Measurements from ENCODE around the gene AKAP8L. TPM values are rescaled to one million over a fixed set of nuclear protein-coding genes. Genes with fewer than 3 reads are reported as not detected.

The AKAP8L gene
- total RNA-seq, 3 donors from 2014 or later, result 74.4 to 111 (median 96.0) TPM

GRCh38 chr19:15432629-15433518, 14.1 kb upstream of the AKAP8L start:
- DNase-seq (peak; percentile 95 to 97 (median 95)), ATAC-seq (peak; percentile 98)
- H3K9me3 ChIP-seq, result no peaks in the 10 kb centered on the region
- intact Hi-C loops (cut with DNase I, micrococcal nuclease), result no loop called here
- peaks cover 25% of the 10 kb centered on the region for H3K4me1 ChIP-seq (ENCODE audit: low read depth)
- TF ChIP-seq, protein P1, sequence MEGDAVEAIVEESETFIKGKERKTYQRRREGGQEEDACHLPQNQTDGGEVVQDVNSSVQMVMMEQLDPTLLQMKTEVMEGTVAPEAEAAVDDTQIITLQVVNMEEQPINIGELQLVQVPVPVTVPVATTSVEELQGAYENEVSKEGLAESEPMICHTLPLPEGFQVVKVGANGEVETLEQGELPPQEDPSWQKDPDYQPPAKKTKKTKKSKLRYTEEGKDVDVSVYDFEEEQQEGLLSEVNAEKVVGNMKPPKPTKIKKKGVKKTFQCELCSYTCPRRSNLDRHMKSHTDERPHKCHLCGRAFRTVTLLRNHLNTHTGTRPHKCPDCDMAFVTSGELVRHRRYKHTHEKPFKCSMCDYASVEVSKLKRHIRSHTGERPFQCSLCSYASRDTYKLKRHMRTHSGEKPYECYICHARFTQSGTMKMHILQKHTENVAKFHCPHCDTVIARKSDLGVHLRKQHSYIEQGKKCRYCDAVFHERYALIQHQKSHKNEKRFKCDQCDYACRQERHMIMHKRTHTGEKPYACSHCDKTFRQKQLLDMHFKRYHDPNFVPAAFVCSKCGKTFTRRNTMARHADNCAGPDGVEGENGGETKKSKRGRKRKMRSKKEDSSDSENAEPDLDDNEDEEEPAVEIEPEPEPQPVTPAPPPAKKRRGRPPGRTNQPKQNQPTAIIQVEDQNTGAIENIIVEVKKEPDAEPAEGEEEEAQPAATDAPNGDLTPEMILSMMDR (IDR thresholded peaks at IDR 0.05), result no peak
- H3K4me3 ChIP-seq, result peak overlapping the region; percentile 71
- no peaks in the 10 kb centered on the region for H3K36me3 ChIP-seq (ENCODE audit: low read depth)

DNA sequence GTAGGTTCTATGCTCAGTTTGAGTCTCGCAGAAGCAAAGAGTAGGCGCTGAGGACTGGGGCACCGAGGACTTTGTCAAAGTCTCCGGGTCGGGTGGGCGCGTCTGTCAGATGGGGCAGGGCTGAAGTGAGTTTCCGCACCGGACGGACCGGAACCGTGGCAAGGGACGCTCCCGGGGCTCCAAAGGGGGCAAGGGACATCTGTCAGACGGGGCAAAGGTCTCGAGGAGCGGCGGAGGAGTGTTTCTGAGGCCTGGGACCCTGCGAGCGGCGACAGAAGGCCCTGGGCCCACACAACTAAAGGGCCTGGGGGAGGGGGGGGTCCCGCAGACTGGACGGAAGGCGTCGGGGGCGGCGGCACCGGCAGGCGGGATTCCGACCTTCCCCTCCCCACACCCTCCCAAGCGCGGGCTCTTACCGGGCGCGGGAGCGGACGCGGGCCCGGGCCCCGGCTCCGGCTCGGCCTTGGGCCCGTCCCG, 13.3 kb upstream of the AKAP8L start:
- Histone ChIP-seq H3K4me3 (peak overlapping the region; percentile 71), H3K4me1 (ENCODE audit: low read depth) (peaks cover 25% of the 10 kb centered on the region), H3K36me3 (ENCODE audit: low read depth) (no peaks in the 10 kb centered on the region), H3K9me3 (no peaks in the 10 kb centered on the region)
- ATAC-seq, result no peak
- intact Hi-C loops (cut with DNase I, micrococcal nuclease), result no loop called here
- TF ChIP-seq, protein P1 (IDR thresholded peaks at IDR 0.05), result no peak
- no peak for DNase-seq

DNA sequence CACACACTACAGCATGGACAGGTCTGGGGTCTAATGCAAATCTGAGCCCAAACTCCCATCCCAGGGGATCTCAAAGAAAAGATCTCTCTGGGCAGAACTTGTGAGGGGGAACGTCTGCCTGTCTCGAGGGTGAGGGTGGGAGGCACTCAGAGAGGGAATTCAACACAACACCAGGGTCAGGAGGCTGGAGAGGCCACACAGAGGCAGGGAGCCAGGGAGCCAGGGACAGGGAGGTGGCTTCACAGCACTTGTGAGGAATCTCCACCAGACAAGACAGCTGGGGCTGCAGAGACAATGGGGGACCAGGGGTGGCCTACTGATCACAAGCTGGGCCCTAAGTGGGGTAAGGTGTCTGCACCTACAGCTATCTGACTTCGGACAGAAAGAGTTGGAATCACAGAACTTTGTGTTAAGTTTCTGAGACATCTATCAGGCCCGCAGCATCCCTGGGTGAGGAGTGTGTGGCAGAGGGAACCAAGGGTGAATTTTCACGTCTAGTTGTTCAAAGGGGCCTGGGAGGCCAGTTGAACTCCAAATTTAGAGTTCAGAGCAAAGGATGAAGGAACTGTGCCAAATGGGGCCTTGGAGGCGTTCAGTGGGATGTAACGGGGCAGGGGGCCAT, 12.7 kb upstream of the AKAP8L start:
- Histone ChIP-seq H3K9me3 (no peaks in the 10 kb centered on the region), H3K4me3 (peak overlapping the region; percentile 71), H3K36me3 (ENCODE audit: low read depth) (no peaks in the 10 kb centered on the region), H3K4me1 (ENCODE audit: low read depth) (peaks cover 25% of the 10 kb centered on the region)
- TF ChIP-seq, protein P1 (IDR thresholded peaks at IDR 0.05), result no peak
- ATAC-seq, result no peak
- intact Hi-C loops (cut with DNase I, micrococcal nuclease), result no loop called here
- DNase-seq, result no peak

DNA sequence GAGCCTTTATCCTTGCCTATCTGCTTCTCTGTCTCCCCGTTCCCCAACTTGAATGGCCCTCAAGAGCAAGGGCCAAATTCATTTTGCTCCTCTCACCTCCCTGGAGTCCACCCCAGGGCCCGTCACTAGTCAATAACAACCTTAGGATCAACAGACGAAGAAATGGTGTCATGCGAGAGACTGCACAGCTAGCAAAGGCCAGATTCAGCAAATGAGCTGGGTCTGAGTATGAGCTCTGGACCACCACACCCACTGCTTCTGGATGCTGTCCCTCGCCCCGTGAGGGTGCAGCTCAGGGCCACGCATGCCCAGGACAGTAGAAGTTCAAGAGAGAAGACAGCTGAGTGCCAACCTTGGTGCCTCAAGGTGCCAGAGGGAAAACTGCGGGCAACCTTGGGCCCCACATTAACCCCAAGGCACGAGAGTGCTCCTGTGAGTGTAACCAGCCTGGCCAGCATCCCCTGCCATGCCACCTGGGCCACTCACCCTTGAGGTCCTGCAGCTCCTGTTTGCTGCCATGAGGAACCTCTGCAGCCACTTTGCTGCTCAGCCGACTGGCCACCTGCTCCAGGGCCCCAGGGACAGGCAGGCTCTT, 11.8 kb upstream of the AKAP8L start:
- ATAC-seq, result no peak
- TF ChIP-seq, protein P1 (IDR thresholded peaks at IDR 0.05), result no peak
- no peak for DNase-seq
- Histone ChIP-seq H3K4me1 (ENCODE audit: low read depth) (peaks cover 25% of the 10 kb centered on the region), H3K4me3 (no peak overlapping the region), H3K36me3 (ENCODE audit: low read depth) (no peaks in the 10 kb centered on the region), H3K9me3 (no peaks in the 10 kb centered on the region)
- intact Hi-C loops (cut with DNase I, micrococcal nuclease), result no loop called here

- ATAC-seq (no peak), DNase-seq (no peak)
- TF ChIP-seq, protein P1 (IDR thresholded peaks at IDR 0.05), result no peak
- intact Hi-C loops (cut with DNase I, micrococcal nuclease), result no loop called here
- no peaks in the 10 kb centered on the region for H3K36me3 ChIP-seq (ENCODE audit: low read depth)
- H3K9me3 ChIP-seq, result no peaks in the 10 kb centered on the region
- peaks cover 25% of the 10 kb centered on the region for H3K4me1 ChIP-seq (ENCODE audit: low read depth)
- H3K4me3 ChIP-seq, result no peak overlapping the region
Observed at GRCh38 chr19:15429825-15430467, 11.2 kb upstream of the AKAP8L start.
